NK-92 treated with Interleukin-12 subunit alpha and Interleukin-12 subunit beta, amount 100 ng/mL, for 24 hours (cell line): ENCODE data around the gene SLC6A6.

Source experiments
- DNase-seq: peaks from one replicate; lab custom pipeline; 2025; lab: John Stamatoyannopoulos, UW

Gene SLC6A6

DNA sequence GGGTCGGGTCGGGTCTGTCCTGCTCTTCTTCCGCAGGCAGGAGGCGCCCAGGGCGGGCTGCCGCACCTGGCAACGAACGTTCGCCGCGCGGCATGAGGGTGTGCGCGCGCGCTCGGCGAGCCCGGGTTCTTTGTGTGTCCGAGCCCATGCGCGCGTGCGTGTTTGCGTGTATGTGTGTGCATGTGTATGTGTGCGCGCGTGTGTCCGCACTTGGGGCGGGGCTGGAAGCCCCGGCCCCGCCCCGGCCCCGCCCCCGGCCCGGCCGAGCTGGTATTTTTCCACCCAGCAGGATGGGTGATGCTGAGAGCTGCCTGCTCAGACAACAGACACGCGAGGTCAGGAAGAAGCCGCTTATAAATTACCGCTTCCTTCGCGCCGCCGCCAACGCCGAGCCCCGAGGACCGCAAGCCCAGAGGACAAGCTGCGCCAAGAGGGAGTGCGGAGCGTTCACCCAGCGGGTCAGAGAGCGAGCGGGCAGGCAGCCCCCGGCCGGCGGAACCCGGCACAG, at the start of gene SLC6A6:
Gene SLC6A6 (plus strand): TSS at position 303 of the 508 bp plus-strand sequence. CDS start 41,029 bp downstream, outside the sequence.
- DNase-seq: peak; percentile 62

DNA sequence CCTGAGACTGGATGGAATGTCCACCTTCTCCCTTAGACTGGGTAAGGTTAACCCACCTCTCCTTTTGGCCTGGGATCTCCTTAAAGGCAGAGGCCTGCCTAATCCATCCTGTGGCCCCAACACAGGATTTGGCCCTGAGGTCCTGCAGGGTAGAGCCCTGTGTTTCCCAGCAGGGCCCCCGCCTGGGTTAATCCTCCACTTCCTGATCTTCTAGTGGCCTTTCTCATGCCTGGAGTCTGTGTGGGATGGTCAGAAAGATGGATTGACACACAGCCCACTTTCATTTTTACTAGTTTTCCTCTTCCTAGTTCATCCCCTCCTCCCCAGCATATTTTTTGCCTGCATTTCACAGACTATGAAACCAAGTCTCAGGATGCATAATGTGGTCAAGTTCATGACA, 48.9 kb upstream of the SLC6A6 start:
- no peak for DNase-seq

DNA sequence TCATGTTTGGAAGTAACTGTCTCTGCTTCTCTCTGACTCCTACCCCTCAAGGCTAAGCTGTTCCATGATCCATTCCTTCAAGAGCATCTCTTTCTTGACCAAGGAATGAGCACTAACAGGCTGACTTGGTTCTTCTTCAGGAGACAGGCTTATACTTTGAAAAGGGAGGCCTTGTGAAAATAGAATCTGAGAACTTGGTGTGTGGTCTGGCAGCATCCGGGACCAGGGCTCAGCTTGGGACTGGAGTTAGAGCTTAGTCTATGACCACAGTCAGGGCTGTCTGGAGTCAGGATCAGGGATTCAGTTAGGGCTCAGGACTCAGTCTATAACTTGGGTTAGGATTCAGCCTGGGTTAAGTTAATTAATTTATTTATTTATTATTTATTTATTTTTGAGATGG, 44.9 kb upstream of the SLC6A6 start:
- DNase-seq: no peak

DNA sequence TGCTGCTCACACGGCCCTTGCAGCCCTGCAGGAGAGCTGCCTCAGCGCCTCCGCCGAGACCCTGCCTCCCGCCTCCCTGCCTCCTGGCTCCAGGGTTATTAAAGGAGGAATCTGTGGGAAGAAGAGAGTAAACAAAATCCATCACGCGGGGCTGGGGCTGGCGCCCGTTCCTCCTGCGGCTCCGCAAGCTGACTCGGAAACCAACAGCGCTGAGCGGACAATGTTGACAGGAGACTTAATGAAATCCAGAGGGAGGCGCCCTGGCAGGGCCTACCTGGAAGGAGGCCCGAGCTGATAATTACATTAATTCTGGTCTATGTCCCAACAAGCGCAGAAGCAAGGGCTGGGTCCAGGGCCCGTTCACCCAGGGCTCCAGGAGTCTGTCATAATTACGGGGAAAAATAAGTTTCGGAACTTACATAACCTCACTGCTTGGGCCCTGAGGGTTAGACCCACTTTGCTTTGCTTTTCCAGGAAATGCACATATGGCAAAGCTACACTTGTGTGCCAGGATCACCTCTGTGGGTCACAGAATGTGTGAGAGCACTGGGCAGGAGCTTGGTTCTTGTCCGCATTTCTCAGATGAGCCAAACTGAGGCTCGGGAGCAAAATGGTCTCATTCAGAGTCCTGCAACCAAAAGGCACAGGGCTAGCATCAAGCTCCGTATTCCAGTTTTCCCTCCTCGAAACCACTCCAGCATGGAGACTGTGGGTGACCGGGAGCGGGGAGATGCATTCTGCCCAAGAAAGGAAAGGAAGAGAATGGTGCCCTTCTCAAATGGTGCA, 43.8 kb upstream of the SLC6A6 start:
- no peak for DNase-seq

DNA sequence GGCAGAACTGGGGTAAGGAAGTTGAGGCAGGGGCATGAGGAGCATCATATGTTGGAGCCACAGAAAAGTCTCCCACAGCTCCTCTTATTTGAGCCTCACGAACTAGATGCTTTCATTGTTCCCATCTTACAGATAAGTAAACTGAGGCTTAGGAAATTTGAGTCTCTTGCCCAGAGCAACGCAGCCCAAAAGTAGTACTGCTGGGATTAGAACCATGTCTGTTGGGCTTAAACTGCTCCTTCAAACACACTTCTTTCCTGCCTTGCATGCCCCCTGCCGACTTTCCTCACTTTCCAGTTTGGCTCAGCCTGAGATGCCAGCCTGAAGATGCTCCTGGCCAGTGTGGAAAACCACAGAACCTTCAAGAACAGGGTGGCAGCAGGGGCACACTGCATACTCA, 43.1 kb upstream of the SLC6A6 start:
- DNase-seq: no peak

DNA sequence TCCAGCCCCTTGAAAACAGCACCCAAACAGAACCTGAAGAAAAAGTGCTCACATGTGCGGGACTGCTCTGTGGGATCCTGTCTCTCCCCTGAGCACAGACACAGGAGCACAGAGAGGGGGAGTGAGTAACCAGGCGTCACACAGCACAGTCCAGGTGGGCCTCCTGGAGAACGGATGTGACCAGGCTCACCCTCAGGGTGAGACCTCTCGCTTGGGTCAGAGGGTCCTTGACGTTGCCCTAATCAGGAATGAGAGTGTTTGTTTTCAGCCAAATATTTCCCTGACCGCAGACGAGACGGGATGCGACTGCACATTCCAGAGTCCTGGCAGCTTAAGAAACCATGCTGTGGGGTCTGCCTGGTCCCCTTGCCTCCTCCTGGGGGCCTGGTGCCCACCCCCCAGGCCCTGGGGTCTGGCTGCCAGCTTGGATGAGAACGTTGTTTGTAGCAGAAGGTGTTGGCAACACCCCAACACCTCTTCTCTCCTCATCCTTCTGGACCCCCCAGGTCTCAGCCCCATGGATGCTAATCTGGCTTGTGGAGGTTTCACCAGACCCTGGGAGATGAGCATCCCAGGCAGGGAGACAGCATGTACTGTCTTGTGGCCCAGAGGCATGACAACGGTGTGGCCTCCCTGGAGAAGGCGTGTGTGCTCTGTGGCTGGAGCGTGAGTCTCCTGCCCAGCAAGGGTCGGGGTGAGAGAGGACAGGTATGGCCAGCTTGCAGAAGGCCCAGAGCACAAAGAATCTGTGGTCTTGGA, 42.1 kb upstream of the SLC6A6 start:
- no peak for DNase-seq

DNA sequence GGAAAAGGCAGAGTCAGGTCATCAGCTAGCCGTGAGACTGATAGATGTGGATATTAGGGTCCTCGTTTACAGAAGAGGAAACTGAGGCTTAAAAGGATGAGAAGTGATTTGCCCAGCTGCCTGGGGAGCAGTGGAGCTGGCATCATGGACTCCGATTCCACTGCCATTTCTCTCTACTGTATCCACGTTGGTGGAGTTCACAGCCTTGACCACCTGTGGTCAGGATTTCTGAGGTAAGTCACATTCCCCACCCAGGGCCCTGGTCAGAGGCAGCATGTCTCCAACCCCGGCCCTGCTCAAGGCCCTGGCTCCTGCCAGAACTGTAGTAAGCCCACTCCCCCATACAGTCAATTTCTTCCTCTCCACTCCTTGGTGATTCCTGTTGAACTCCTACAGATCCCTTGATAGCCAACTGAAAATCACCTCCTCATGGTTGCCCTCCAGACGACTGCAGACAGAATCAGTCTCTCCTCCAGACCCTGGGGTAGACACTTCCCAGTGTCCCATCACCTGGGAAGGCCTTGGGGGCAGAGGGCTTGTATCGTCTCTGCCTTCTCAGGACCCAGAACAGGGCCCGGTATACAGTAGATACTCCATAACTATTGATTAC, 41.2 kb upstream of the SLC6A6 start:
- no peak for DNase-seq

DNA sequence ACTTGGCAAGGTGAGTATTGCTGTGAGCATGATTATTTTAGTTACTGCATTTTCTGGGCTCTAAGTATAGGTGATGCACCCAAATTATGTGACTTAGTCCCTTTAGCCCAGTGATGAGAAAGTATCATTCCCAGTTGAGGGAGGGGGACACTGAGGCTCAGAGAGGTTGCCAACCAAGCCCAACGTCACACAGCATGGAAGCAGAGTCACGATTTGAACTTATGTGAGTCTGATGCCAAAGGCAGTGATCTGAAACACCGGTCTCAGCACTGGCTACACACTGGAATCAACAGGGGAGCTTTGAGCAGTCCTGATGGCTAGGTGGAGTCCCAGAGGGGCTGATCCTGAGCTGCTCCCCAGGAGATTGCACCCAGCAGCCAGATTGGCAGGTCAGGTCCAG, 39.5 kb upstream of the SLC6A6 start:
- no peak for DNase-seq

DNA sequence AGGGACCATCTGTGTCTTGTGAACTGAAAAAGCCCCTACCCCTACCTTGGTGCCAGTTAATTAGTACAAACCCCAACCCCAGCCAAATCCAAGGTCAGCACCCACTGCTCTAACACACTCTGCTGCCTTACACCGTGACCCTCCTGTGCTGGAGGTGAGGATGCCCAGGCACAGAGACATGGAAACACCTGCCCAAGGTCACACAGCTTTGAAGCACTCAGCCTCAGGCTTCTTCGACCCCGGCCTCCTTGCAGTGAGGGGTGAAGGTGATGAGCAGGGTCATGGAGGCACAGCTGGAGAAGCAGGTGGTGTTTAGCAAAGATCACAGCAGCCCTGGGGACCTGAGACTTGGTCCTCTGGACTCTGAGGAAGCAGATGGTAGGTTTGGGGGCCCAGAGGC, 39.0 kb upstream of the SLC6A6 start:
- DNase-seq: no peak

DNA sequence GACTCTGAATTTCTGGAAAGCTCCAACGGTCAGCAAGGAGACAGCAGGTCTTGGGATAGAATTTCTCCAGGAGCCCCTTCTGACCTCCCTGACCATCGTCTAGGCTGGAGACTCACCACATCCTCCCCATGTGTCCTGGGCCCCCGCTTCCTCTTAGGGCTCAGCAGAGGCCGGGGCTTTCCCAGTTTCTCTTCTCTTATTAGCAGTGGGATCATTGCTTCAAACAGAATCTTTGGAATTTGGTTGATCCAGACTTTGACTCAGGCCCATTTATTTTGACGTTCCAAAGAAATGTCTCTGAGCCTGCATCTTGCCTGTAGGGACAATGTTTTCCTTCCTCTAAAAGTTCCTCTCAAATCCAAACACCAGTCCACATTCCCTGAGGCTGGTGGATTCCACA, 38.4 kb upstream of the SLC6A6 start:
- no peak for DNase-seq

DNA sequence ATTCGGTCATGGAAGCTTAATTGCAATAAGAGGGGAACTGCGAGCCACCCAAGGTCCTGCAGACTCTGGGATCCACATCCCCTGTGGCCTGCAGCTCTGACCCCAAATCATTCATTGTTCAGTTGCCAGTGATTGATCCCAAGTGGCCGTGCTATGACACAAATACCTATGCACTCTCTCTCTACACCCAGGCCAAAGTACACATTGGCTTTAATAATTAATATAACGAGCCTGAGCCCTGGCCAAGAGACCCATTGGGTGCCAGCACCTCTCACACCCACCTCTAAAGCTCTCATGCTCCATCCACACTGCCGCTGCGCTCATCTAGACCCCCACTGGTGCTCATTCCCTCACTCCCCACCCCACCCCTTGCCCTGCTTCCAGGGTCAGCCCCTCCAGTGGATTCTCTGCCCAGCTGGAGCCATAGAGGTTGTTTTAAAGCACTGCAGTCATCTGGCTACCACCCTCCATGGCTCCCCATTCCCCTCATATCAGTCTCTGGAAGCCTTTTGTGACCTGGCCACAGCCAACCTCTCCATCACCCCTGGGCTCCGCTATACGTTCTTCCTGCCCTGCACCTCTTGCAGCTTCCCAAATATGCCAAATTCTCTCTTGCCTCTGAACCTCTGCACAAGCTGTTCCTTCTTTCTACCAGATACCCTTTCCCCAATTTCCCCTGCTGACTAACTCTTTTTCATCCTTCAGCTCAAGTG, 37.7 kb upstream of the SLC6A6 start:
- DNase-seq: no peak

DNA sequence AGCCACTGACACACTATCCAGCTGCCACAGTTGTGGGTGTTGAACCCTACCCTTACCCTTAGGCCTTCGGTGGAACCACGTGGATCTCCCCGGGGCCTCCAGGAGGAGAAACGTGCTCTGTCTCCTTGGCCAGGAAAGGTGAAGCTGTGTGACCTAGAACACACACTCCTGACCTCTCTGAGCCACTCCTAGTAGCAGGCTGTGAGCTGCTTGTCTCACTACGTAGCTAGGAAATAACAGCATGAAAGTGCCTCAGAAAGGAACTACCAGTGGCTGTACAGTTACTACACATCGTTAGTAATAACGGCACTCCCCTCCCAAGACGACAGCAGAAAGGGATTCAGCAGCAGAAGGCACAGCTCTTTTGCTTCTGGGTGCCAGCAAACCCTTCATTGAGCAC, 36.2 kb upstream of the SLC6A6 start:
- DNase-seq: no peak

DNA sequence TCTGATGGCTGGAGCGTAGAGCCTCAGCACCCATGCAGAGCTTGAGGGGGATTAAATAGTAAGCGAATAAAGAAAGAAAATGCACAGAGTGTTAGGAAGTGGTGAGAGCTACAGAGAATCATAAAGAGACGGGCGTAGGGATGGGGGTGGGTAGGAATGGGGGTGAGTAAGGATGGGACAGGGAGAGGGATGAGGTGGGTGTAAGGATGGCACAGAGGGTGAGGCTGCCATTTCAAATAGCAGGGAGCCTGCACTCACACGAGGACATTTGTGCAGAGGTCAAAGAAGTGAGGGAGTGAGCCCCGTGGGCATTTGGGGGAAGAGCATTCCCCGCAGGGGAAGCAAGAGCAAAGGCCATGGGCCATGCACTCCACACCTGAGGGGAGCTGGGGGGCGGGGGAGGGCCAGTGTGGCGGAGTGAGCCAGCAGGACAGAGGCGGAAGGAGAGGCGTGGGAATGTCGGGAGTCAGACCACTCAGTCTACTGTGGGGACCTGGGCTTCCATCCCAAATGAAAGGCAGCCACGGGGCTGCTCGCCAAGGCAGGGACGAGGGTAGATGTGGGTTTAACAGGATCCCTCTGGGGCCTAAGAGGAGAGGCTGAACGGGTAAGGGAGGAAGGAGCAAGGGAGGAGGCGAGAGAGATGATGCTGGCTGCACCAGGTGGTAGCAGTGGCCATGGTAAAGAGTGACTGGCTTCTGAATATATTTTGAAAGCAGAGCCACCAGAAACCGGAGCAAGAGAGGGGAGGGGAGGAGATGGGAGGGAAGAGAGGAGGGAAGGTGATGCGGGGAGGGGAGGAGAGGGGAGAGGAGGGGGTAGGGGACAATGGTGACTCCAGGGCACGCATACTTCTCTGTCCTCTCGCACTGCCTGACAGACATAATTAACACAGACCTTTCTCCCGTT, 35.2 kb upstream of the SLC6A6 start:
- no peak for DNase-seq

DNA sequence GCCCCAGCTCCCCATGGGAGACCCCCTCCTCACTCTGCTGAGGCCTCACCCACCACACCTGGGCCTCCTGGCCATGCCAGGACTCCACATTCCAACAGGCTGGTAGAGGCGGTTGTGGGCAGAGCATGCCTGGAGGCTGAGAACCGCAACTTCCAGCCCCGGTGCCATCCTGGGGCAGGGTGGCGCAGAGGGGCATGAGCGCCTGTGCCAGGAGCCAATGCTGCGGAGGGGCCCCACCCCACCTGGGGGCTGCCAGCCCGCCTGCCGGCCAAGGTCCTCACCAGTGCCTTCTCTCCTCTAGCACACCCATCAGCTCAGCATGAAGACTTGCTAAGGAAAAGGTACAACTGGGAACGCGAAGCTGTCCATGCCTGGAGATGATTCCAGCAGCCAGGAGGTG, 34.3 kb upstream of the SLC6A6 start:
- no peak for DNase-seq

DNA sequence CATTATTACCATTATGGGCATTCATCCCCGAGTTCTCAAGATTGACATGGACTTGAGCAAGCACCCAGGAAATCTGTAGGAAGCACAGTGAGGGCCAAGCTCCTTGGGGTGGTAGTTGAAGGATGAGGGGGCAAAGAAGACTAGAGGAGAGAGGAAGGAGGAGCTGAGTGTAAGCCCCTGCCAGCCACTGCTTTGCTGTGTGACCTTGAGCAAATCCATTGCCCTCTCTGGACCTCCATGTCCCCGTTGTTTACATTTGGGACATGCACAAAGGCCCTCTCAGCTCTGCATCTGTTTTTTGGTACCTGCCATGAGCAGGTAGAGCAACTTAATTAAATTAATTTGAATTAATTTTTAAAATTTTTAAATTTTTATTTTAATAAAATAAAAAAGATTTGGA, 33.5 kb upstream of the SLC6A6 start:
- DNase-seq: no peak

DNA sequence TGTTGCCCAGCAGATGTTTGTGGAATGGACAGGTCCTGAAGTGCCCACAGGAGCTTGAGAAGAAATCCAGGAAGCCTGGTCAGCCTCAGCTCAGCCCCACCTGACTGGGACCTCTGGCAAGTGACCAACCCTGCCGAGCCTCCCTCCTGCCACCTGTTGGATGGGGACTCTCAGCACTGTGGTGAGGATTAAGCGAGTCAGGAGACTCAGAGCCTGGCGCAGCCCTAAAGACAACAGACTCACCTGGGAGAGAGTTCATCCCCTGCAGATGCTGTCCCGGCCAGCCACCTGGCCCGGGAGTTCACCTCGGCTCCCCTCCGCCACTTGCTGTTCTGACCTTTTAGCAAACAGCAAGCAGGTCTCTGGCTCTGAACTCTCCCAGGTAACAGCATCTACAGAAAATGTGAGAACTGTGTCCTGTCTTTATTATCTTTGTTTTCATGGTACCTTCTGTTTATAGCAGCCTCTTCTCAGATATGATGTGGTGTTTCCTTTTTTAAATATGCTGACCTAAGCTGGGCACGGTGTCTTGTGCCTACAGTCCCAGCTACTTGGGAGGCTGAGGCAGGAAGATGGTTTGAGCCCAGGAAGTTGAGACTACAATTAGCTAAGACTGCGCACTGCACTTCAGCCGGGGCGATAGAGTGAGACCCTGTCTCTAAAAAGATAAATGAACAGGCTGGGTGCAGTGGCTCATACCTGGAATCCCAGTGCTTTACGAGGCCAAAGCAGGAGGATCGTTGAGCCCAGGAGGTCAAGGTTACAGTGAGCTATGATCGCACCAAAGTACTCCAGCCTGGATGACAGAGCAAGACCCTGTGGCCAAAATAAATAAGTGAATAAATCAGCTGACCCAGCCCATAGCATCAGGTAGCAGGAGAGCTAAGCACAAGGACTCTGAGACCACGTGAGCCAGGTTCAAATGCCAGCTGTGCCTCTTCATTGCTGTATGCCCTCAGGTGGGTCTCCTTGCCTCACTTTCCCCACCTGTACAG, 32.4 kb upstream of the SLC6A6 start:
- no peak for DNase-seq

DNA sequence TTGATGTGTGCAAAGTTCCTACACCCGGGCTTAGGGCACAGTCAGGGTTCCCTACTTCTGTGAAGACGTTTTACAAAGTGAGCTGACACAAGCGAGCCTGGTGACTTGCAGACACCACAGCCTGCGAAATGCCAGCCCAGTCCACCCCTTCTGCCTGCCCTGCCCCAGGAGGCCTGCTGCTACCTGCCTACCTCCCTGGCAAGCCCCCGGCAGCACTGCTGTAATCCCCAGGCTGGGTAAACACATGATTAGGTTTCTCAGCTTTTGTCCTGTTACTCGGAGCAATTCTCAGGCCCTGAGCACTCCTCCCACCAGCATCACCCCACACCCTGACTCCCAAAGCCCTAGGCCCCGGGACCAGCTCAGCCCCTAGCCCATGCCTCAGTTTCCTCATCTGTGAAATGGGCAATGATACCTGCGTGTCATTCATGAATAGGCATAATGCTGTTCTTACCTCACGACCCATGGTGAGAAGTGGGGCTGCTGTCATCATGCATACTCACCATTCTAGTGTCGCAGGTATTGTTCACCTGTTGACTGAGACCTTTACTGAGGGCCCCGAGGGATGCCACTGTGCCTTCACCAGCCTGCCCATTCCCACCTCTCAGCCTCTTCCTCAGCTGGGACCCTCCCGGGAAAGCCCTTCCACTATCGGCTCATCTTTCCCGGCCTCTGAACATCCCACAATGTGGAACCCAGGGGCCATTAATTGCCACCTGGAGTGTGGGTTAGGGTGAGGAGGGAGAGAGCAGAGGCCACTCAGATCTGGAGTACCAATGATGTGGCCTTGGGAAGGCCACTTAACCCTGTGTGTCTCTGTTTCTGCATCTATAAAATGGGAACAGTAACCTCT, 31.5 kb upstream of the SLC6A6 start:
- DNase-seq: no peak

DNA sequence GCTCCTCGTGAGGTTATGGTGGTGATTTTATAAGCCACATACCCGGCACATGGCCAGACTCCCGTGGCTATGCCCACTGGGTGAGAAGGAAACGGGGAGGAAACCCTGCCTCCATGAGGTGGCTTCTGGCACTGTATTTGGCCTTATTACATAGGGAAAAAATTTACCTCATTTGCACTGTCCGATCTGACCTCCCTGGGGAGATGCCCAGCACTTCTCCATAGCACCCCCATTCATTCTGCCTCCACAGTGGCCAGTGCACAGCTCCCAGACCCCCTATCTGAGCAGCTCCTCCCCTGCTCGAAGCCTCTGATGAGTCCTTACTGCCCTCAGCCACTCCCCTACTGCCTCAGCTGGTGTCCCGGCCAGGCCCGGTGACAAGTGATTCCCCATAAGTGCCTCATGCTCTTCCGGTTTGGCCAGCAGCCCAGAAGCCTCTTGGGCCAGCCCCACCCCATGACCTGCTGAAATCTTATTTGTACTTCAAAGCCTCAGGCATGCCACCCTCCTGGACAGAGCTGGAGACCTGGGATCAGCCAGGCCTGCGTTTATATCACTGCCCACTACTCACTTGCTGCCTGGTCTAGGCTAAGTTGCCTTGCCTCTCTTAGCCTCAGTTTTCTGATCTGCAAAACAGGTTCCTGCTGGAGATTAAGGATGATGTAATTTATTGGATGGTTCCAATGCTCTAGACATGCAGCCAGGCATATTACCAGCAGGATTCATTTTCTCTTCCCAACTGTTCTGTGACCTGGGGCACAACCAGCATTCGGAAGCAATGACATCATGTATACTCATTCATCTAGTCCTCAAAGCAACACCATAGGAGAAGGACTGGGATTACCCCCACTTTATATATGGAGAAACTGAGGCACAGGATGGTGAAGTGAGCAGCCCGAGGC, 30.6 kb upstream of the SLC6A6 start:
- DNase-seq: no peak
